Caco-2 (cell line): Measurements from ENCODE around the gene B4GALNT4. TPM values are rescaled to one million over a fixed set of nuclear protein-coding genes. Genes with fewer than 3 reads are reported as not detected.

ENCODE experiments used
- BruUV-seq: library from RNA; stranded (reverse); fragments of 400-500 nt; replicated peaks from 2 replicates; lab custom pipeline; 2021; lab: Mats Ljungman, UMichigan
- CTCF ChIA-PET: fragments of 300-600 bp; sonication (Branson Sonifier 250); formaldehyde crosslinking; loops from one replicate; lab custom pipeline; 2022; ENCODE audit warnings: antibody characterized with exemption; lab: Charles Lee
- POLR2A ChIA-PET: fragments of 300-600 bp; sonication (Branson Sonifier 250); formaldehyde crosslinking; loops from one replicate; lab custom pipeline; 2022; ENCODE audit warnings: antibody characterized with exemption; lab: Charles Lee
- DNase-seq, 2 experiments: peaks; one replicate each; pipeline versions ENCODE4 v3.0.0 to v3.0.0-alpha.2; 2020 to 2022
- H3K27me3 ChIP-seq: replicated peaks from 2 replicates; pipeline ENCODE4 v1.6.0; 2011; ENCODE audit warnings: low read length; ENCODE audit not compliant: control insufficient read depth, insufficient read depth
- H3K36me3 ChIP-seq: 2 replicates; pipeline ENCODE4 v1.5.1; 2011; ENCODE audit warnings: low read length; ENCODE audit not compliant: control insufficient read depth, insufficient read depth
- H3K4me1 ChIP-seq: fragments of 250-450 bp; sonication (Bioruptor Pico); 2 replicates; pipeline ENCODE4 v1.5.1; 2020; ENCODE audit warnings: mild to moderate bottlenecking
- H3K4me3 ChIP-seq: 2 replicates; pipeline ENCODE4 v1.5.1; 2011; ENCODE audit warnings: low read depth, mild to moderate bottlenecking, control low read depth, low read length
- H3K9me3 ChIP-seq: fragments of 250-450 bp; sonication (Bioruptor Pico); 2 replicates; pipeline ENCODE4 v1.5.1; 2020; ENCODE audit warnings: mild to moderate bottlenecking, moderate library complexity
- H3K27ac Mint-ChIP-seq: one replicate; pipeline ENCODE4 v1.8.0; 2022; ENCODE audit warnings: mixed read lengths; ENCODE audit not compliant: unreplicated experiment
- H3K27me3 Mint-ChIP-seq: one replicate; pipeline ENCODE4 v1.8.0; 2022; ENCODE audit warnings: mixed read lengths; ENCODE audit not compliant: insufficient read depth, unreplicated experiment
- H3K36me3 Mint-ChIP-seq: one replicate; pipeline ENCODE4 v1.8.0; 2022; ENCODE audit warnings: mild to moderate bottlenecking, mixed read lengths; ENCODE audit not compliant: insufficient read depth, unreplicated experiment
- H3K4me1 Mint-ChIP-seq: one replicate; pipeline ENCODE4 v1.8.0; 2022; ENCODE audit warnings: low read depth, mixed read lengths; ENCODE audit not compliant: unreplicated experiment
- H3K4me3 Mint-ChIP-seq: one replicate; pipeline ENCODE4 v1.8.0; 2022; ENCODE audit warnings: mild to moderate bottlenecking, moderate library complexity, mixed read lengths; ENCODE audit not compliant: unreplicated experiment
- H3K9me3 Mint-ChIP-seq: one replicate; pipeline ENCODE4 v1.8.0; 2022; ENCODE audit warnings: mixed read lengths; ENCODE audit not compliant: unreplicated experiment
- intact Hi-C: fragments of 100-400 bp; cut with micrococcal nuclease; formaldehyde crosslinking; loops from one replicate; pipeline ENCODE4 v1.10.0; 2022; ENCODE audit not compliant: unreplicated experiment
- total RNA-seq: library from RNA; stranded (reverse); gene quantifications from 2 replicates; pipeline ENCODE4 v1.2.3, GENCODE V29; 2022
- TF ChIP-seq, protein P1 (sequence below), 2 experiments: fragments of 200-600 bp in 1 of 2; IDR thresholded peaks; 1 replicate in 1 of 2; 2 replicates in 1 of 2; pipeline versions ENCODE4 v1.5.1 to v1.8.0; 2011 to 2022; ENCODE audit warnings: antibody characterized with exemption in 1 of 2, control low read depth in 1 of 2, inconsistent platforms in 1 of 2, low read depth in 1 of 2, low read length in 1 of 2, mild to moderate bottlenecking in 1 of 2, moderate library complexity in 1 of 2; ENCODE audit not compliant: insufficient read depth in 1 of 2, severe bottlenecking in 1 of 2, unreplicated experiment in 1 of 2

Gene B4GALNT4
- total RNA-seq, 1 experiment from 2014 or later, result 35.6 TPM

DNA sequence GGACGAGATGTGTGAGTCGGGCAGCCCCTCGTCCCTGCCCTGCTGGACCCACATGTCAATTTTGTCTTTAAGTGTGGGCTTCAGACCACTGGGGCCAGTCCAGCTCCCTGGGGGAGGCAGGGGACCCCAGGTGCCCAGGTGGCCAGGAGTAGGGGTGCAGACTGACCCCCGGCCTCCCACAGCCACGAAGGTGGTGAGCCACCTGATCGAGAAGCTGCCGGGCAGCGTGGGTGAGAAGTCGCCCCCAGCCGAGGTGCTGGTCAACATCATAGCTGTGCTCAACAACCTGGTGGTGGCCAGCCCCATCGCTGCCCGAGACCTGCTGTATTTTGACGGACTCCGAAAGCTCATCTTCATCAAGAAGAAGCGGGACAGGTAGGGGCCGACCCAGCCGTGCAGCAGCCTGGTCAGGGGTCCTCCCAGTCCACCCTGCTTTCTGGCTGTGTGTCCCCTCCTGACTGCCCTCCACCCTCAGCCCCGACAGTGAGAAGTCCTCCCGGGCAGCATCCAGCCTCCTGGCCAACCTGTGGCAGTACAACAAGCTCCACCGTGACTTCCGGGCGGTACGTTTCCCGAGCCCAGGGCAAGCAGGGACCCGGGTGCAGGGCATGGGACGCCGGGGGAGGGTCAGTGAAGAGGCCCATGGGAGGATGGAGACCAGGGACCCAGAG is 34.6 kb downstream of the B4GALNT4 start:
- DNase-seq, result no peak
- no peaks in the 10 kb centered on the region for H3K27me3 Mint-ChIP-seq
- BruUV-seq, result no TSS peak
- ChIA-PET POLR2A (no interaction called here), CTCF (no interaction called here)
- H3K27ac Mint-ChIP-seq, result peak overlapping the region; percentile 65
- peaks cover 6% of the 10 kb centered on the region; the same call in 1 of the 2 replicates for H3K9me3 ChIP-seq
- H3K4me1 Mint-ChIP-seq, result no peaks in the 10 kb centered on the region
- no peaks in the 10 kb centered on the region for H3K4me1 ChIP-seq
- no peak overlapping the region for H3K4me3 Mint-ChIP-seq
- no peaks in the 10 kb centered on the region for H3K27me3 ChIP-seq
- no peak overlapping the region for H3K4me3 ChIP-seq
- intact Hi-C loops, result no loop called here
- H3K36me3 Mint-ChIP-seq, result peaks cover 75% of the 10 kb centered on the region
- no peaks in the 10 kb centered on the region for H3K9me3 Mint-ChIP-seq
- TF ChIP-seq, protein P1, sequence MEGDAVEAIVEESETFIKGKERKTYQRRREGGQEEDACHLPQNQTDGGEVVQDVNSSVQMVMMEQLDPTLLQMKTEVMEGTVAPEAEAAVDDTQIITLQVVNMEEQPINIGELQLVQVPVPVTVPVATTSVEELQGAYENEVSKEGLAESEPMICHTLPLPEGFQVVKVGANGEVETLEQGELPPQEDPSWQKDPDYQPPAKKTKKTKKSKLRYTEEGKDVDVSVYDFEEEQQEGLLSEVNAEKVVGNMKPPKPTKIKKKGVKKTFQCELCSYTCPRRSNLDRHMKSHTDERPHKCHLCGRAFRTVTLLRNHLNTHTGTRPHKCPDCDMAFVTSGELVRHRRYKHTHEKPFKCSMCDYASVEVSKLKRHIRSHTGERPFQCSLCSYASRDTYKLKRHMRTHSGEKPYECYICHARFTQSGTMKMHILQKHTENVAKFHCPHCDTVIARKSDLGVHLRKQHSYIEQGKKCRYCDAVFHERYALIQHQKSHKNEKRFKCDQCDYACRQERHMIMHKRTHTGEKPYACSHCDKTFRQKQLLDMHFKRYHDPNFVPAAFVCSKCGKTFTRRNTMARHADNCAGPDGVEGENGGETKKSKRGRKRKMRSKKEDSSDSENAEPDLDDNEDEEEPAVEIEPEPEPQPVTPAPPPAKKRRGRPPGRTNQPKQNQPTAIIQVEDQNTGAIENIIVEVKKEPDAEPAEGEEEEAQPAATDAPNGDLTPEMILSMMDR (IDR thresholded peaks at IDR 0.05; ENCODE audit: insufficient read depth in 1 of 2, low read depth in 1 of 2, low read length in 1 of 2, severe bottlenecking in 1 of 2, unreplicated experiment in 1 of 2), result no peak
- peaks cover 2% of the 10 kb centered on the region for H3K36me3 ChIP-seq

GRCh38 chr11:404551-405264 is 35.4 kb downstream of the B4GALNT4 start:
- peak overlapping the region; percentile 65 for H3K27ac Mint-ChIP-seq
- Histone ChIP-seq H3K27me3 (no peaks in the 10 kb centered on the region), H3K36me3 (peaks cover 5% of the 10 kb centered on the region), H3K9me3 (peaks cover 4% of the 10 kb centered on the region; the same call in 1 of the 2 replicates), H3K4me3 (no peak overlapping the region), H3K4me1 (peaks cover 4% of the 10 kb centered on the region)
- intact Hi-C loops, result no loop called here
- no peaks in the 10 kb centered on the region for H3K9me3 Mint-ChIP-seq
- no peak for DNase-seq
- peaks cover 75% of the 10 kb centered on the region for H3K36me3 Mint-ChIP-seq
- ChIA-PET POLR2A (no interaction called here), CTCF (no interaction called here)
- H3K4me1 Mint-ChIP-seq, result no peaks in the 10 kb centered on the region
- no peak overlapping the region for H3K4me3 Mint-ChIP-seq
- no peaks in the 10 kb centered on the region for H3K27me3 Mint-ChIP-seq
- TSS peak; percentile 92 for BruUV-seq
- TF ChIP-seq, protein P1 (IDR thresholded peaks at IDR 0.05; ENCODE audit: insufficient read depth in 1 of 2, low read depth in 1 of 2, low read length in 1 of 2, severe bottlenecking in 1 of 2, unreplicated experiment in 1 of 2), result no peak

DNA sequence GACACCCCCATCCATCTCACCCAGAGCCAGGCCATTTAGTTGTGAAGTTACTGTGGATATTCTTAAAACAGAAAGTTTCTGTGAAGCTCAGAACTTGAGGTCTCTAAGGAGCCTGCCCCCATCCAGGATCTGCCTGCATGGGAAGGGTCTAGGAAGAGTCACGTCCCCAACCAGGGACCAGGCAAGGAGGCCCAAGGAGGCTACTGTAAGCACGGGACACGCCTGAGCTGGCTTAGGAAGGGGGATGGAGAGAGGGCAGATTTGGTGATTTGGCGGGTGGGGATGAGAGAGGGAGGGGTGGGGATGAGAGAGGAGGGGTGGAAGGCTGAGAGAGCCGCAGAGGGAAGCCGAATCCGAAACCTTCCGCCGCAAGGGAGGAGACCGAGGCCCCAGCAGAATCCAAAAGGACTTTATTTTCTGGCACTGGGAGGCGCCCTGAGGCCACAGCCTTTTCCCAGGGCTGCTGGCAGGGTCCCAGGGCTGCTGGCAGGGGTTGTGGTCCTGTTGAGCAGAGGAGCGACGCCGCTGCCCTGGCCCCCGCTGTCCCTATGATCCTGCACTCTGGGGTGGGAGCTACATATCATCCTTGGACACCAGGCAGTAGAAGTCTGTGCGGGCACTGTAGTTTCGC is 36.1 kb downstream of the B4GALNT4 start:
- peaks cover 9% of the 10 kb centered on the region for H3K4me1 ChIP-seq
- POLR2A ChIA-PET, result no interaction called here
- intact Hi-C loops, result no loop called here
- peaks cover 3% of the 10 kb centered on the region; the same call in 1 of the 2 replicates for H3K9me3 ChIP-seq
- no TSS peak for BruUV-seq
- H3K4me3 Mint-ChIP-seq, result no peak overlapping the region
- H3K36me3 Mint-ChIP-seq, result peaks cover 74% of the 10 kb centered on the region
- H3K27me3 Mint-ChIP-seq, result no peaks in the 10 kb centered on the region
- H3K4me3 ChIP-seq, result no peak overlapping the region
- peaks cover 5% of the 10 kb centered on the region for H3K36me3 ChIP-seq
- CTCF ChIA-PET, result no interaction called here
- H3K27me3 ChIP-seq, result no peaks in the 10 kb centered on the region
- no peaks in the 10 kb centered on the region for H3K9me3 Mint-ChIP-seq
- H3K4me1 Mint-ChIP-seq, result no peaks in the 10 kb centered on the region
- peak overlapping the region; percentile 65 for H3K27ac Mint-ChIP-seq
- DNase-seq, result no peak
- TF ChIP-seq, protein P1 (IDR thresholded peaks at IDR 0.05; ENCODE audit: insufficient read depth in 1 of 2, low read depth in 1 of 2, low read length in 1 of 2, severe bottlenecking in 1 of 2, unreplicated experiment in 1 of 2), result no peak
